H1 (cell line): ENCODE data around the gene PDE6B. TPM values are rescaled to one million over a fixed set of nuclear protein-coding genes. Genes with fewer than 3 reads are reported as not detected.

ENCODE experiments used
- EZH2 ChIP-seq: fragments of 200-600 bp; sonication (generic); IDR thresholded peaks from 2 replicates; pipeline ENCODE4 v1.7.1; 2012; ENCODE audit warnings: low read depth, mild to moderate bottlenecking, moderate library complexity, low read length, inconsistent platforms; ENCODE audit not compliant: severe bottlenecking
- SIN3A ChIP-seq, 2 experiments: IDR thresholded peaks in 1 of 2; conservative IDR thresholded peaks in 1 of 2; 2 replicates each; pipeline ENCODE4 v1.6.1; 2011 to 2012; ENCODE audit warnings: low read length in 2 of 2, improper control_type of control experiment in 1 of 2, low read depth in 1 of 2, mild to moderate bottlenecking in 1 of 2
- TEAD4 ChIP-seq: IDR thresholded peaks from 2 replicates; pipeline ENCODE4 v1.6.1; 2012; ENCODE audit warnings: low read depth, low read length, inconsistent platforms, mixed read lengths
- YY1 ChIP-seq: IDR thresholded peaks from 2 replicates; pipeline ENCODE4 v1.6.1; 2011; ENCODE audit warnings: low read depth, mild to moderate bottlenecking, low read length
- polyA plus RNA-seq, 7 experiments: library from polyadenylated mRNA; depleted of rRNA in 3 of 7; stranded (reverse) in 5 of 7; unstranded in 2 of 7; fragments of >200 nt in 5 of 7; fragments of 200-250 nt in 2 of 7; gene quantifications; 1 replicate in 5 of 7; 2 replicates in 1 of 7; 4 replicates in 1 of 7; pipeline versions ENCODE4 v1.2.1 to v1.2.3, GENCODE V29; 2011 to 2013; ENCODE audit warnings: missing spikeins in 2 of 7, mixed read lengths in 2 of 7
- total RNA-seq: library from RNA; stranded (reverse); fragmentation: NEBNext Ultra II Directional; extraction: Animal tissue kit (Norgen Biotek cat#: 25700); gene quantifications from 2 replicates; pipeline ENCODE4 v1.2.1, GENCODE V29; 2021

The PDE6B gene
- total and polyA plus RNA-seq, 2 of the 8 experiments (the other 6 are each of a cell fraction or from before 2014, with no cell fraction given) = 4.1 to 8.4 TPM

DNA sequence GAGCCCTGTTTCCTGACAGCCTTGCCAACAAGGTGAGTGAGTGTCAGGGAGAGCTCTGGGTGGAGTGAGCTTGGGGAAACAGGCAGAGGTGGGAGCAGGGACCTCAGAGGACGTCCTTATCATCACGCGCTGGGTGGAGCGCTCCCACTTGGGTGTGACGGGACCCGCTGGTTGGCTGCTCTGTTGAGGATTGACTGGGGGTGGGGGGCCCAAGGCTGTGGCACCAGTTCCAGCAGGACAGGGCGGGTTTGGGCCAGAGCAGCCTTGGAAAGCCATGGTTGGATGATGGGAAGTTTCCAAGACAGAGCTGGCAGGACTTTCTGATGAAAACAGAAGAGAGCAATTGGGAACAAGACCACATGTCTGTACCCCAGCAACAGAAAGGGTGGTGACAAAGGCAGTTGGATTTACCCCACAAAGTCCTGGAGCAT lies 77.3 kb downstream of the PDE6B start (continued):
- no peak for TF ChIP-seq YY1
- TF ChIP-seq TEAD4 = no peak
- TF ChIP-seq SIN3A (conservative IDR thresholded peaks at IDR 0.05 in 1 of 2, IDR thresholded peaks at IDR 0.05 in 1 of 2; ENCODE audit: low read depth in 1 of 2, low read length in 2 of 2) = no peak
- no peak for TF ChIP-seq EZH2
